Measurements from ENCODE around the gene ADORA1. TPM values are rescaled to one million over a fixed set of nuclear protein-coding genes. Genes with fewer than 3 reads are reported as not detected.

Gene ADORA1
- total RNA-seq, 1 donor from 2014 or later = not detected

GRCh38 chr1:203088441-203088840, 39.1 kb upstream of the ADORA1 start:
- H3K27ac Mint-ChIP-seq = no peak overlapping the region
- H3K4me1 Mint-ChIP-seq (ENCODE audit: low read depth) = no peaks in the 10 kb centered on the region
- no peak for DNase-seq (ENCODE audit: low spot score)
- H3K27me3 Mint-ChIP-seq (ENCODE audit: low read depth) = peaks cover 10% of the 10 kb centered on the region
- no peaks in the 10 kb centered on the region for H3K36me3 Mint-ChIP-seq (ENCODE audit: low read depth)
- intact Hi-C loops (cut with micrococcal nuclease) = no loop called here
- H3K4me3 Mint-ChIP-seq (ENCODE audit: low read depth) = no peak overlapping the region
- no peaks in the 10 kb centered on the region for H3K9me3 Mint-ChIP-seq

- H3K27me3 Mint-ChIP-seq (ENCODE audit: low read depth) = peaks cover 10% of the 10 kb centered on the region
- H3K36me3 Mint-ChIP-seq (ENCODE audit: low read depth) = no peaks in the 10 kb centered on the region
- no peak for DNase-seq (ENCODE audit: low spot score)
- intact Hi-C loops (cut with micrococcal nuclease) = no loop called here
- H3K4me1 Mint-ChIP-seq (ENCODE audit: low read depth) = no peaks in the 10 kb centered on the region
- H3K27ac Mint-ChIP-seq = no peak overlapping the region
- H3K9me3 Mint-ChIP-seq = no peaks in the 10 kb centered on the region
- H3K4me3 Mint-ChIP-seq (ENCODE audit: low read depth) = no peak overlapping the region
Observed at GRCh38 chr1:203089001-203089650, 38.4 kb upstream of the ADORA1 start.

GRCh38 chr1:203089651-203090045, 37.9 kb upstream of the ADORA1 start:
- no peak overlapping the region for H3K4me3 Mint-ChIP-seq (ENCODE audit: low read depth)
- peaks cover 10% of the 10 kb centered on the region for H3K27me3 Mint-ChIP-seq (ENCODE audit: low read depth)
- H3K9me3 Mint-ChIP-seq = peaks cover 5% of the 10 kb centered on the region
- no peak for DNase-seq (ENCODE audit: low spot score)
- intact Hi-C loops (cut with micrococcal nuclease) = no loop called here
- no peaks in the 10 kb centered on the region for H3K4me1 Mint-ChIP-seq (ENCODE audit: low read depth)
- no peak overlapping the region for H3K27ac Mint-ChIP-seq
- H3K36me3 Mint-ChIP-seq (ENCODE audit: low read depth) = no peaks in the 10 kb centered on the region

DNA sequence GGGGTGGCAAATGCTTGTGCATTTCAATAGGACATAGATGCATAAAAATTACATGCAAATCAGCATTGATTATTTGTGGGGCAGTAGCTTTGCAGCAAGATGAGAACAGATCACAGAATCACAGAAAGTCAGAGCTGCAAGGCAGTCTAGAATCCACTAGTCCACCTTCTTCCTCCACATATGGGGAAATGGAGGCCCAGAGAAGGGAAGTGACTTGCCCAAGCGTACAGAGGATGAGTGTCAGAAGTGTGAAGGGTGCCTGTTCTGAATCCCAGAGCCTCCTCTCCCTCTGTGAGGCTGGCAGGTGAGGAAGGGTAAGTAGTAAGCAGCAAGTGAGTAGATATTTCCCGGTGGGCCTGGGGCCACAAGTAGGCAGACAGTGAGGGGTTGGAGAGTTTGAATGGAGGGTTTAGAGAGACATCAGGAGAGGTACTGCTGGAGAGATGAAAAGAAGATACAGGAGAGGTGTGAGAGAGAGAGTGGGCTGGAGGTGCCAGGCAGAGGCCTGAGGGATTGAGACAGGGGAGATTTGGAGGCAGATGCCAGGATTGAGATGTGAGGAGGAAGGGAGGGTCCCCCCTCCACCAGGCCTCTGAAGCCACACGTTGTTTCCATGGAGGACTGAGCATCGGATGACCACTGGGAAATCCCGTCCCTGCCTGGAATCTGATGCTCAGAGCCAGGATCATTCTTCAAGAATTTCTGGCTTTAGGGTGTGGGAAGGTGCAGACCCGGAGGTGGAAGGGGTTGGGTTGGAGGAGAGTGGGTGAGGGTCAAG, 36.9 kb upstream of the ADORA1 start:
- Mint-ChIP-seq H3K36me3 (ENCODE audit: low read depth) (no peaks in the 10 kb centered on the region), H3K4me3 (ENCODE audit: low read depth) (no peak overlapping the region), H3K27me3 (ENCODE audit: low read depth) (peaks cover 14% of the 10 kb centered on the region), H3K4me1 (ENCODE audit: low read depth) (no peaks in the 10 kb centered on the region), H3K27ac (no peak overlapping the region), H3K9me3 (peaks cover 14% of the 10 kb centered on the region)
- intact Hi-C loops (cut with micrococcal nuclease) = no loop called here
- DNase-seq (ENCODE audit: low spot score) = no peak

GRCh38 chr1:203091199-203091477, 36.4 kb upstream of the ADORA1 start:
- DNase-seq (ENCODE audit: low spot score) = no peak
- Mint-ChIP-seq H3K4me1 (ENCODE audit: low read depth) (no peaks in the 10 kb centered on the region), H3K9me3 (peaks cover 15% of the 10 kb centered on the region), H3K27ac (no peak overlapping the region), H3K4me3 (ENCODE audit: low read depth) (no peak overlapping the region), H3K36me3 (ENCODE audit: low read depth) (no peaks in the 10 kb centered on the region), H3K27me3 (ENCODE audit: low read depth) (peaks cover 17% of the 10 kb centered on the region)
- intact Hi-C loops (cut with micrococcal nuclease) = no loop called here

GRCh38 chr1:203091761-203092330, 35.7 kb upstream of the ADORA1 start:
- Mint-ChIP-seq H3K9me3 (peaks cover 15% of the 10 kb centered on the region), H3K27ac (no peak overlapping the region), H3K36me3 (ENCODE audit: low read depth) (no peaks in the 10 kb centered on the region), H3K4me3 (ENCODE audit: low read depth) (no peak overlapping the region), H3K4me1 (ENCODE audit: low read depth) (no peaks in the 10 kb centered on the region), H3K27me3 (ENCODE audit: low read depth) (peaks cover 18% of the 10 kb centered on the region)
- intact Hi-C loops (cut with micrococcal nuclease) = no loop called here
- no peak for DNase-seq (ENCODE audit: low spot score)

- intact Hi-C loops (cut with micrococcal nuclease) = no loop called here
- Mint-ChIP-seq H3K4me1 (ENCODE audit: low read depth) (no peaks in the 10 kb centered on the region), H3K36me3 (ENCODE audit: low read depth) (no peaks in the 10 kb centered on the region), H3K9me3 (peaks cover 15% of the 10 kb centered on the region), H3K27ac (no peak overlapping the region), H3K4me3 (ENCODE audit: low read depth) (no peak overlapping the region), H3K27me3 (ENCODE audit: low read depth) (peaks cover 19% of the 10 kb centered on the region)
- DNase-seq (ENCODE audit: low spot score) = no peak
Observed at GRCh38 chr1:203093754-203094410, 33.6 kb upstream of the ADORA1 start.

- H3K36me3 Mint-ChIP-seq (ENCODE audit: low read depth) = no peaks in the 10 kb centered on the region
- intact Hi-C loops (cut with micrococcal nuclease) = no loop called here
- no peaks in the 10 kb centered on the region for H3K4me1 Mint-ChIP-seq (ENCODE audit: low read depth)
- DNase-seq (ENCODE audit: low spot score) = no peak
- H3K4me3 Mint-ChIP-seq (ENCODE audit: low read depth) = no peak overlapping the region
- no peak overlapping the region for H3K27ac Mint-ChIP-seq
- peaks cover 15% of the 10 kb centered on the region for H3K9me3 Mint-ChIP-seq
- peaks cover 19% of the 10 kb centered on the region for H3K27me3 Mint-ChIP-seq (ENCODE audit: low read depth)
Observed at GRCh38 chr1:203095061-203095690, 32.4 kb upstream of the ADORA1 start.

DNA sequence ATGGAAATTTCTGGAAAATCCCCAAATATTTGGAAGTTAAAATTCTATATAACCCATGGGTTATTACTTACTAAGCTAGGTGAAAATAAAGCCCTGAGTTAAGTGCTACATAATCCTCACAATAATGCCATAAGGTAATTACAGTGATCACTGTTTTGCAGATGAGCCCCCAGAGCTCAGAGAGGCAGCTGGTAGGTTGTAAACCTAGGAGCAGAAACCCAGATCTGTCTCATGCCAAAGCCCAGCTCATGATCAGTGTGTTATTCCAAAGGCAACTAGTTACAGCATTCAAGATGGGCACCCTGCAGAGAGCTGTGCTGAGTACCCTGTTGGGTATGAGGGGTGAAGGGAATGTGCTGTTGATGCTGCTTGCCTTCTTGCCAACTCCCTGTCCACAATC, 31.0 kb upstream of the ADORA1 start:
- Mint-ChIP-seq H3K36me3 (ENCODE audit: low read depth) (no peaks in the 10 kb centered on the region), H3K4me1 (ENCODE audit: low read depth) (no peaks in the 10 kb centered on the region), H3K27ac (no peak overlapping the region), H3K4me3 (ENCODE audit: low read depth) (no peak overlapping the region), H3K9me3 (peaks cover 15% of the 10 kb centered on the region), H3K27me3 (ENCODE audit: low read depth) (peaks cover 15% of the 10 kb centered on the region)
- no peak for DNase-seq (ENCODE audit: low spot score)
- intact Hi-C loops (cut with micrococcal nuclease) = no loop called here

GRCh38 chr1:203097001-203097400, 30.5 kb upstream of the ADORA1 start:
- Mint-ChIP-seq H3K27me3 (ENCODE audit: low read depth) (peaks cover 15% of the 10 kb centered on the region), H3K36me3 (ENCODE audit: low read depth) (no peaks in the 10 kb centered on the region), H3K4me1 (ENCODE audit: low read depth) (no peaks in the 10 kb centered on the region), H3K9me3 (peaks cover 15% of the 10 kb centered on the region), H3K27ac (no peak overlapping the region), H3K4me3 (ENCODE audit: low read depth) (no peak overlapping the region)
- DNase-seq (ENCODE audit: low spot score) = no peak
- intact Hi-C loops (cut with micrococcal nuclease) = no loop called here

GRCh38 chr1:203098445-203098844, 29.1 kb upstream of the ADORA1 start:
- no peak overlapping the region for H3K27ac Mint-ChIP-seq
- peaks cover 15% of the 10 kb centered on the region for H3K9me3 Mint-ChIP-seq
- H3K27me3 Mint-ChIP-seq (ENCODE audit: low read depth) = peaks cover 10% of the 10 kb centered on the region
- H3K4me1 Mint-ChIP-seq (ENCODE audit: low read depth) = no peaks in the 10 kb centered on the region
- H3K36me3 Mint-ChIP-seq (ENCODE audit: low read depth) = no peaks in the 10 kb centered on the region
- no peak overlapping the region for H3K4me3 Mint-ChIP-seq (ENCODE audit: low read depth)
- no peak for DNase-seq (ENCODE audit: low spot score)
- intact Hi-C loops (cut with micrococcal nuclease) = no loop called here

DNA sequence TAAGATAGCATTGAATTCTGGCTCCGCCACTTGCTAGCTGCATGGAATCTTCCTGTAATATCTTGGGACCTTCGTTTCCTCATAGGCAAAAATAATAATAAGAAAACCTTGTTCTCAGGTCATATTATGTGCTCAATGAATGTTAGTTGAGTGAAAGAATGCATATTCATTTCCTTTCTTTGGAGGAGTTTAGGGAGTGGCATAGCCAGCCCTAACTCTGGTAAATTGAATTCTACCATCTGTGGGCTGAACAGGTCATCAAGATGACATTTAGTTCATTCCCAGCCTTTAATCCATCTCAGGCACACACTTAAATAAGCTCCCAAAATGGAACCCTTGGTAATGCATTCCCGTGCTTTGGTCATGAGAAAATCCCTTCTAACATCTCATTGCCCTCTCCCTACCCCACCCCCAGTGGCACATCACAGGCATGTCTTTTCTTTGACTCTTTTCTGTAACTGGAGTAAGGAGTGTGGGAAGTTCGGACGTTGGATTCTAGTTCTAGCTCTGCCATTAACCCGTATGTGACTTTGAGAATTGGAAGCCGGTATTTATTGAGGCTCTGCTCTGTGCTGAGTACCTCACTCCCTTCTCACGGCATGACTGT, 28.5 kb upstream of the ADORA1 start:
- H3K4me3 Mint-ChIP-seq (ENCODE audit: low read depth) = no peak overlapping the region
- peaks cover 10% of the 10 kb centered on the region for H3K27me3 Mint-ChIP-seq (ENCODE audit: low read depth)
- DNase-seq (ENCODE audit: low spot score) = no peak
- H3K4me1 Mint-ChIP-seq (ENCODE audit: low read depth) = no peaks in the 10 kb centered on the region
- peaks cover 15% of the 10 kb centered on the region for H3K9me3 Mint-ChIP-seq
- intact Hi-C loops (cut with micrococcal nuclease) = no loop called here
- H3K27ac Mint-ChIP-seq = no peak overlapping the region
- H3K36me3 Mint-ChIP-seq (ENCODE audit: low read depth) = no peaks in the 10 kb centered on the region

Measured in activated T-helper 2 cell treated with anti-CD3 and anti-CD28 coated beads, Interferon-gamma antibody, Interleukin-2, Interleukin-4, amounts not matched to agents 10 μg/mL and 5 μg/mL and 100 μg/mL, durations not matched to agents 14 hours and 24 hours and 36 hours (primary cell).